Measurements from ENCODE around the gene BACE2. TPM values are rescaled to one million over a fixed set of nuclear protein-coding genes. Genes with fewer than 3 reads are reported as not detected.

Gene BACE2
- polyA plus RNA-seq, 10 donors = 33.6 to 56.4 (median 39.8) TPM

DNA sequence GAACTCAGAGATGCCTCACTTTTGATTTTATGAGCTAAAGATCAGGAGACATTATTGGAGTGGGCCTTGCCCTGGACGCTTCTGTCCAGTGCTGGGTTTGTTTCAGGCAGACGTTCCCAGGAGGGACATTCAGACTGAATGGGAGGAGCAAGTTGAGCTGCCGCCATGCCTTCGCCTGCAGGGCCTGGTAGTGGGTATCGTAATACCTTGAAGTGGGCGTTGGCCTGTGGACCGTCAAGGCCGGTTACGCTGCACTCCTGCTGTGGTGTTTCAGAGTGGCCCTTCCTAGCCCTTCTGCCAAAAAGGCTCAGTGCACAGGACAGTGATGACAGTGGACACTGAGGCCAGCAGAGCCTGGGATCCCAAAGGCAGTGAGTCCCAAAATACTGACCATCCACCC lies 150.3 kb downstream of the BACE2 start:
- DNase-seq = no peak

DNA sequence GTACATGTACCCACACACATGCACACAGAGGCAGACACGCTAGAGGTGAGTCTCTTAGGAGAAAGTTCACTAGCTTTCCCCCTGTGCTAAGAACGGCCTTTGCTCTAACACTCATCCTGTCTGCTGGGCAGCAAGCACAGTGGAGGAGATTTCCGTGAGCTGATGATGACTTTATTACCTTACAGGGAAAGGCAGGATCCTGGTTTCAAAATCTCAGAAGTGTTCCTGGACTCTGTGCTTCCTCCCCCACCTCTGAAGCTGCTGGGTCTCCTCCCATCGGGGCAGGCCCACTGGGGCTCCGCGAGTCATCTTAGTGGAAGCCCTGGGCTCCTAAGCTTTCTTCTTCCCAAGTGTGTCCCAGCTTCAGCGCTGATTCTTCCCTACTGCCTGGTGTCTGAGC lies 151.3 kb downstream of the BACE2 start:
- DNase-seq = no peak

DNA sequence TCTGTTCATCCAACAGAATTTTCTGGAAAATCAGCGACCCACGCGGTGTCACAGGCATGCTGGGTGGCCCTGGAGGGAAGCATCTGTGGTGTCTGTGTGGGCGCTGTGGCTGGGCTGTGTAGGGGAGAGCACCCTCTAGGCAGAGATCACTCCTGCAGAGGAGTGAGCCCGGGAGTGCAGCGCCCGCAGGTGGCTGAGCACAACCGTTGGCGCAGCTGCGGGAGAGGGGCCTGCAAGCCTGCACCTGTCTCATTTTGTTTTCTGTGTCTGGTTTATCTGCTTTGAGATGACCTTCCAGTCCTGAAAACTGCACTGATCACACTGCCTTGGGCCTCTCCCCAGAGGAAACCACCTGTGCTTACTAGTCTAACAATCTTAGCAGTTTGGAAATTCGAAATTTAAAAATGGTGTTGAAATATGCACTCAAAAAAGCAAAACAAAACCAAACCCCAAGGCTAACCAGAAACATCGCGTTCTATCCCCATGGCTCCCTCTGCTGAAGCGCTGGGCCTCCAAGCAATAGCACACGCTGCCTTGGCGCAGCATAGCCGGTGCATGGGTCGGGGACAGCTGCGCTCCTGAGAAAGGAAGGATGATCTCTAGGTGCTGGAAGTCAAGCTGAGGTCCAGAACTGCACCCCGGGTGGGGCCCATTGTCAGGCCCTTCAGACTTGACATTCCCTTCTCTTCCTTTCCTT lies 153.4 kb downstream of the BACE2 start:
- DNase-seq = no peak

DNA sequence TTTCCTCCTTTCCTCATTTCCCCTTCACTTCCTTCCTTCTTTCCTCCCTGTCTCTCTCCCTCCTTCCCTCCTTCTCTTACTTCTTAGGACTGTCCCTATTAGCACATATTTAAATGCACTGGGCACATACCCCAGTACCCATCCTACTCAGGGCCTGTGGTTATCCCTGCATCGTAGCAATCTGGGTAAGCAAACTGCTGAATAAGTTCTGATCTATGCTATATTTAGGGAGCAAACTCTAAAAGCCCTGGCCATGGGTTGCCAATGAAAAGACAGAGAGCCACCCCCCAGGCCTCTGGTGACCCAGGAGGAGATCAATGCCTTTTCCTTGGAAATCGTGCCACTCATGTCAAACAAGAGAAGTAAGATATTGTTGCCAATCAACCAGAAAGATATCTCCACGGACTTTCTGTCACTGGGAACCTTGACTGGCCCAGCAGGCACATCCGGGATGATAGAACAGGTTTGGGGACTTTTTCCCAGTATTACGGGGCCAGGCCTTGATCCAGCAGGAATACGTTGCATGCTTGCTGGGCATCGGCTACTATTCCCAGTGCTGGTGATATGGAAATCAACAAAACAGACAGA lies 154.0 kb downstream of the BACE2 start:
- DNase-seq = no peak

DNA sequence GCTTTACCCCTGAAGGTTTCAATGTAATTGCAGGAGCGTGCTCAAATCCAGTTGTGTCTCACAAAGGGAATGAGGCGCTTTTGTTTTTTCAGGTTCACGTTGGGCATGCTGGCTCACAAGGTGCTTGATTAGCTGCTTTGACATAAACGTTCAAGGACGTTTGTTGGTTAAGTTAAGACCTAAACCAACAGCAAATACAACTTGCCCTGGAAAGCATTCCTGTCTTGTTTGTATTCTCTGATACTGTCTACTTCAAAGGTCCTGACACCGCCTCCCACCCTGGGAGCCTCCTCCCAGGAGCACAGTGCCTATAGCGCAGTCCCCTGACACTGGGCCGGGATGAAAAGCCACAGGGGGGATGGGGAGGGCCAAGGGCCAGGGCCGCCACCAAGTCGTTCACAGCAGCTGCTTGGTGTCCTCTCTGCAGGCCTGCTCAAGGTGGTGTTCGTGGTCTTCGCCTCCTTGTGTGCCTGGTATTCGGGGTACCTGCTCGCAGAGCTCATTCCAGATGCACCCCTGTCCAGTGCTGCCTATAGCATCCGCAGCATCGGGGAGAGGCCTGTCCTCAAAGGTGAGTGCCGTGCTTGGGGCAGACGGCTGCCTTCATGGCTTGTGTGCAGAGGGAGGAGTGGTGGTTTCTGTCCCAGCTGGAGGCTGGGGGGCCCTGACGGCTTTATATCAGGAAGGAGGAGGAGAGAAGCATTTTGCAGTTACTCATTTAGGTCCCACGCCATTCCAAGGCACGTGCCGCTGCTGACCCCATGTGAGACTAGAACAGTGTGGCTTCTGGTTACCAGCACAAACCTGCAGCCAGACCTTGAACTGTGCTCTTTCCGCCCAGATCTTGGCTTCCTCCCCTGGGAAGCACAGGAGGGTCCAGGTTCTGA lies 154.8 kb downstream of the BACE2 start:
- no peak for DNase-seq

DNA sequence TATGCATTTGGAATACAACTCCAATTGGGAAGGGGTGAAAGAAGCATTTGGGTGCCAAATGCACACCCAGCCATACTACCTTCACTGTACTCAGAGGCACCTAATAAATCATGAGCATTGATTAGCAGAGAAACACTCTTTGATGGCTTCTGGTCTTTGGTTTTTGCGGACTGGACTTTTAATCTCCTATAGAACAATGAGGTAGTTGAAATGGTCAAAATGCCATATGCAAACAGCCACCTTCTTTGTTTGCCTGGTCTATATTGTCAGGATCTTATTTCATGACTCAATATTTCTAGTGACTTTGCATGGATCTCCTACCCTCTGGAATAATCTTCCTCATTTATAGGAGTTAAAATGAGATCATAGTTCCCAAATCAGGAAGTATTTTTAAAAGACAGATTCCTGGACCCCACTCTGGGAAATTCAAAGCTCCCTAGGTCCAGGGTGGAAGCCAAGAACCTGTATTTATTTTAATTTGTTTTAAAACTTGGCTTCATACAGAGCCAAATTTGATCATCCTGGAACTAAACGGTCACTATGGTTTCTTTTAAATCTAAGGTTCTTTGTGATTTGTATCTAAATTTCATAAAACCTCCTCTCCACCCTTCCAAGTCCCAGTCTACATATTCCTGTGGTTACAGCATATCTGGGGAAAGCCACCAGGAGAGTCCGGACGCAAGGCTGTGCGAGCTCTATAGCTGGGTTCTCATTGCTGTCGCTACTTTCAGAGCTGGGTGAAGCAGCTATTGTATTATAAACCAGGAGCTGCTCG lies 157.4 kb downstream of the BACE2 start:
- peak in 2 of 3 donors; percentile 27 to 44 for DNase-seq

DNA sequence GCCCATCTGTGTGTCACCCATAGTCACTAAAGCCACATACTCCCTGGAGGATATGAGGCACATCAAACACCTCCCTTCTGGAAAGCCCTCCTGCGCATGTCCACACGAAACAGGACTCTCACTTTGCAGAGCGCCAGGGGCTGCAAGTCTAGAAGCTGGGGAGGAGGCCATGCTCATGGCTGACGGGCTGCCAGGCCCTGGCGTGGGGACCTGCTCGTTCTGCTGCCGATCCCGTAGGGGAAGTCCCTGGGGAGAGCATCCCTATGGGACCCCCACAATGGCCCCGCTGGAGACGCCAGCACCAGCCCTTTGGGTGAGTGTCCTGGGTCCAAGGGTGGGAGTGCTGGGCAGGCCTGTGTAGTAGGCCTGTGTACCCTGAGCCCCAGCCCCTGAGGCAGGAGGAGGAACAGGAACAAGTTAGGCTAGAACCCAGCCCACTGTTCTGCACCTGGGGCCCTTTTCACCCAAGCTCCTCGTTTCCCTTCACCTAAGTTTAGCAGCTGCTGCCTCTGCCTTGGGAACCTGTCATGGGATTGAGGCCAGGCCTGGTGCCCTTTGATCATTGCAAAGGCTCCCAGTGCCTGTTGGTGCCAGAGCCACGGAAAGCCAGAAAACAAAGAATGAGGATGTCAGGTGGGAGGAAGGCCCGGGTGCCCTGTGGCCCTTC lies 158.6 kb downstream of the BACE2 start:
- no peak for DNase-seq

DNA sequence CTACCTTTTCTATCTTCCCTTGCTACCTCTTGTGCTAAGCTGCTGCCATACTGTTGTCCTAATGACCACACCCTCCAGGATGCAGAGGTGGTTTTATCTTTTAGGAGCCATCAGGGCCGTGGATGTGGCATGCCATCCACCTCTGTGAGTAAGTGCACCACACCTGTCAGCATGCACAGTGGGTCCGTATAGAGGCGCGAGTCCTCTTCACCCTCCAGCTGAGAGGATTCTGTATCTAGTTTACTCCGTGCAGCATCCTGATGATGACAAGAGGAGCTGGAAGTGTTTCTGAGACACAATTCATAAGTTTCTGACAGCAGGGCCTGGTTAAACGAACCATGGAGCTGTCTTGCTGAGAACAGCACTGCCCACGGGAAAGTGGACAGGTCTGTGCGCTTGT lies 159.8 kb downstream of the BACE2 start:
- no peak for DNase-seq

DNA sequence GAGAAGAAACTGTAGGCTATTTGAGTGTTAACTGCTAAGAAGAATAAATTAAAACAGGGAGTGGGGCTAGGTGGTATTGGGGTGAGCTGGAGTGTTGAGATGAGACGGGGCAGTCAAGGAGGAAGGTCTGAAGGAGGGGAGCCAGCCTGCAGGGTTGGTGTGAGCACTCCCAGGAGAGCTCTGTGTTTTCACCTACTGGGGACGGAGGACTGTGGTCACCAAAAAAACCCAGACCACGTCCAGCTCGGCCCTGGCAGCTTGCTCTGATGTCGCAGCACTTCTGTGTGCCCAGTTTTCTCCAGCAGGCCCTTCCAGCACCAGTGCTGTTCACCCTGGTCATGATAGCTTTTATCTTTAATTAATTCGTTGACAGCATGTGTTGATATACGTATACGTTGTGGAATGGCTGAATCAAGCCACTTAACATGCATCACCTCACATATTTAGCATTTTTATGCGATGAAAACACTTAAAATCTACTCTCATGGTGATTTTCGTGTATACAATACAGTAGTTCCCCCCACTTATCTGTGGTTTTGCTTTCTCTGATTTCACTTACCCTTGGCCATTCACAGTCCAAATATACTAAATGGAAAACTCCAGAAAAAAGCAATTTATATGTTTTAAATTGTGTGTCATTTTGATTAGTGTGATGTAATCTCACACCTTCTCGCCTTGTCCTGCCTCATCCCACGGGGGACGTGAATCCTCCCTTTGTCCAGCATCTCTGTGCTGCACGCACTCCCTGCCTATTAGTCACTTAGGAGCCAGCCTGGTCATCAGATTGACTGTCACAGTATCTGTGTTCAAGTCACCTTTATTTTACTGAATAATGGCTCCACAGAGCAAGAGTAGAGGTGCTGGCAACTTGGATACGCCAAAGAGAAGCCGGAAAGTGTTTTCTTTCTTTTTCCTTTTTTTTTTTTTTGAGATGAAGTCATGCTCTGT lies 161.0 kb downstream of the BACE2 start:
- no peak for DNase-seq

Other genes starting within 250 kb of the BACE2 start
- gene FAM3B, start 148.6 kb downstream of the BACE2 start, polyA plus RNA-seq (ENCODE audit: insufficient read length in 10 of 10) = under 1 TPM; 0.24 to 0.58 (median 0.36) TPM
- gene MX2, start 193.9 kb downstream of the BACE2 start, polyA plus RNA-seq (ENCODE audit: insufficient read length in 10 of 10) = 1 to 10 TPM; 1.1 to 3.9 (median 1.7) TPM

Data from muscle of back (tissue), 11 donors.